Neural crest cell (in vitro differentiated cells): ENCODE results near the gene MBD6. TPM values are rescaled to one million over a fixed set of nuclear protein-coding genes. Genes with fewer than 3 reads are reported as not detected.
A peak's percentile ranks its signal among the peaks of the same experiment; 100 is the strongest.
"Not testable (repeated sequence)": the region's sequence is repeated elsewhere in the genome, so short reads cannot be mapped to it uniquely, and the experiment has no call there.

Source experiments
- DNase-seq: peaks from one replicate; pipeline ENCODE4 v3.0.0; 2021; ENCODE audit warnings: low read depth, mixed read lengths, low spot score
- H3K27ac Mint-ChIP-seq: one replicate; pipeline ENCODE4 v1.8.0; 2021; ENCODE audit warnings: mild to moderate bottlenecking, mixed read lengths; ENCODE audit not compliant: unreplicated experiment
- H3K27me3 Mint-ChIP-seq: 2 replicates; pipeline ENCODE4 v1.8.0; 2021; ENCODE audit warnings: low read depth, mild to moderate bottlenecking, mixed read lengths
- H3K36me3 Mint-ChIP-seq: 2 replicates; pipeline ENCODE4 v1.8.0; 2021; ENCODE audit warnings: low read depth, mild to moderate bottlenecking, mixed read lengths
- H3K4me1 Mint-ChIP-seq: 2 replicates; pipeline ENCODE4 v1.8.0; 2021; ENCODE audit warnings: mixed read lengths
- H3K4me3 Mint-ChIP-seq: one replicate; pipeline ENCODE4 v1.8.0; 2021; ENCODE audit warnings: mild to moderate bottlenecking, mixed read lengths
- H3K9me3 Mint-ChIP-seq: 2 replicates; pipeline ENCODE4 v1.8.0; 2021; ENCODE audit warnings: mixed read lengths
- total RNA-seq: library from RNA; stranded (reverse); gene quantifications from 2 replicates; pipeline ENCODE4 v1.2.1, GENCODE V29; 2021
- TF ChIP-seq, protein P1 (sequence below): fragments of 200-600 bp; sonication (generic); conservative IDR thresholded peaks from 2 replicates; pipeline ENCODE4 v1.5.0; 2021; ENCODE audit warnings: antibody characterized with exemption, mild to moderate bottlenecking

Gene MBD6
- total RNA-seq, 1 donor from 2014 or later = 90.4 TPM

DNA sequence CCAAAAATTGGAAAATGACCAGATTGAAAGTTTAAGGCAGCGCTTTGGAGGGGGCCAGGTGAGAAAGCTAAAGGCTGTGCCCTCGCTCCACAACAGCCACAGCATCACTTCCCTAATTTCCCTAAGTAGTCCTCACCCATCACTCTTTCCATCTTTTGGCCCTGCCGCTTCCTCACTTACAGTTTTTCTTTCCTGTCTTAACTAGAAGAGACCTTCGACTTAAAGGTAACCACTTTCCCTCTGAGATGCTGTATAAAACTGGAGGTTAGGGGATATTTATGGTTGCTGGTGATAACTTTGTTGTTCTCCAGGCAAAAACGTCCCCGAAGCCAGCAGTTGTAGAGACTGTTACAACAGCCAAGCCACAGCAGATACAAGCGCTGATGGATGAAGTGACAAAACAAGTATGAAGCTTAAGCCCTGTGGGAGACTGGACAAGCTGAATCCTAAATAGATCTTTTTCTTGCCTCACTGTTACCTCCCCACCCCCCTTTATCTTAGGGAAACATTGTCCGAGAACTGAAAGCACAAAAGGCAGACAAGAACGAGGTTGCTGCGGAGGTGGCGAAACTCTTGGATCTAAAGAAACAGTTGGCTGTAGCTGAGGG lies 6.6 kb upstream of the MBD6 start:
- Mint-ChIP-seq H3K4me3 (peak overlapping the region; percentile 59), H3K27me3 (peaks cover 4% of the 10 kb centered on the region), H3K27ac (peak overlapping the region; percentile 8), H3K4me1 (peaks cover 28% of the 10 kb centered on the region), H3K36me3 (peaks cover 28% of the 10 kb centered on the region), H3K9me3 (no peaks in the 10 kb centered on the region)
- no peak for DNase-seq
- TF ChIP-seq, protein P1, sequence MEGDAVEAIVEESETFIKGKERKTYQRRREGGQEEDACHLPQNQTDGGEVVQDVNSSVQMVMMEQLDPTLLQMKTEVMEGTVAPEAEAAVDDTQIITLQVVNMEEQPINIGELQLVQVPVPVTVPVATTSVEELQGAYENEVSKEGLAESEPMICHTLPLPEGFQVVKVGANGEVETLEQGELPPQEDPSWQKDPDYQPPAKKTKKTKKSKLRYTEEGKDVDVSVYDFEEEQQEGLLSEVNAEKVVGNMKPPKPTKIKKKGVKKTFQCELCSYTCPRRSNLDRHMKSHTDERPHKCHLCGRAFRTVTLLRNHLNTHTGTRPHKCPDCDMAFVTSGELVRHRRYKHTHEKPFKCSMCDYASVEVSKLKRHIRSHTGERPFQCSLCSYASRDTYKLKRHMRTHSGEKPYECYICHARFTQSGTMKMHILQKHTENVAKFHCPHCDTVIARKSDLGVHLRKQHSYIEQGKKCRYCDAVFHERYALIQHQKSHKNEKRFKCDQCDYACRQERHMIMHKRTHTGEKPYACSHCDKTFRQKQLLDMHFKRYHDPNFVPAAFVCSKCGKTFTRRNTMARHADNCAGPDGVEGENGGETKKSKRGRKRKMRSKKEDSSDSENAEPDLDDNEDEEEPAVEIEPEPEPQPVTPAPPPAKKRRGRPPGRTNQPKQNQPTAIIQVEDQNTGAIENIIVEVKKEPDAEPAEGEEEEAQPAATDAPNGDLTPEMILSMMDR = no peak

DNA sequence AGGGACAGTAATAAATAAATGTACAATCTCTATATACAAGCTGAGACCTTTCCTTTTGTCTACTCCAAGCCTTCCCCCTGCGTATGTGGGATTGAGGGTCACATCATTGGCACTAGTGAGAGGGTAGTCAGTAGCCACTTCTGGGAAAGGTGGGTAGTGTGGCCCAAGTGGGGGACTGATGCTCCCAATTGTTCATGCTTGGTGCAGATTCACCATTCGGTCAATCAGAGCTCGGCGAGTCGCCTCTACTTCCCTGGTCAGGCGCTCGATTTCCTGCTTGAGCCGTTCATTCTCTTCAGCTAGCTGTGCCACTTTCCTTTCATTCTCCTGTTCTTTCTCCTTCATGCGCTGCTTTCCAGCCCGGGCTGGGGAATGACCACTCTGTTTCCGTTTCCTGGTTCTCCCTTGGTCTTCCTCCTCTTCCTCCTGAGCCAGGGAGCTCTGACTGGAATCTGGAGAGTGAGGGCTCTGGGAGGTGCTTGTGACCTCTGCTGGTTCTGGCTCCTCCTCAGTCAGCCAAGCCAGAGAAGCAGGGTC lies 5.9 kb upstream of the MBD6 start:
- Mint-ChIP-seq H3K36me3 (peaks cover 28% of the 10 kb centered on the region), H3K27ac (peak overlapping the region; percentile 19), H3K27me3 (peaks cover 7% of the 10 kb centered on the region), H3K4me1 (peaks cover 34% of the 10 kb centered on the region), H3K4me3 (peak overlapping the region; percentile 59), H3K9me3 (no peaks in the 10 kb centered on the region)
- TF ChIP-seq, protein P1 = no peak
- DNase-seq = no peak

DNA sequence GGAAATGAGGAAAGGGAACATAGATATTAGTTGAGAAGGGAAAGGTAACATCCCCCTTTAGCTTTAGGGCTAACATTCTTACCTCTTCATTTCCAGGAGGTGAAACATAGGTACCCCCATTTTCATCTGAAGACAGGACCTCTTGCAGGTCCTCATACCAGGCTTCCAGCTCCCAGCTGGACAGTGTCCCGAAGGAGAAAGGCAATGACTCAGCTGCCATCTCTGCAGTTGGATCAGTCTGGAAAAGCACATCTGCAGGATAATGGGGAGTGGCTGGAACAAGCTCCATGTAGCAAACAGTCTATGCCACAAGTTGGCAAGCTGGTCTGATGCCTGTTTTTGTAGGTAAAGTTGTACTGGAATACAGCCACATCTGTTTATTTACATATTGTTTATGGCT lies 5.4 kb upstream of the MBD6 start:
- Mint-ChIP-seq H3K36me3 (peaks cover 26% of the 10 kb centered on the region), H3K27me3 (peaks cover 12% of the 10 kb centered on the region), H3K9me3 (no peaks in the 10 kb centered on the region), H3K27ac (no peak overlapping the region), H3K4me3 (peak overlapping the region; percentile 18), H3K4me1 (peaks cover 39% of the 10 kb centered on the region)
- TF ChIP-seq, protein P1 = no peak
- DNase-seq = no peak

DNA sequence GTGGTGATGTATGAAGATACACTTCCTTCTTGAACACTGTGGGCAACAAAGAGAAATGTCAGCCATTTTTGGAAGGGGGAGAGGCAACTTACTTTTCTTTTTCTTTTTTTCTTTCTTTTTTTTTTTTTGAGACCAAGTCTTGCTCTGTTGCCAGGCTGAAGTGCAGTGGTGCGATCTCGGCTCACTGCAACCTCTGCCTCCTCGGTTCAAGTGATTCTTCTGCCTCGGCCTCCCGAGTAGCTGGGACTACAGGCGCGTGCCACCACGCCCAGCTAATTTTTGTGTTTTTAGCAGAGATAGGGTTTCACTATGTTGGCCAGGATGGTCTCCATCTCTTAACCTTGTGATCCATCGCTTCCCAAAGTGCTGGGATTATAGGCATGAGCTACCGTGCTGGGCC lies 4.9 kb upstream of the MBD6 start:
- peaks cover 12% of the 10 kb centered on the region for H3K27me3 Mint-ChIP-seq
- H3K4me1 Mint-ChIP-seq = peaks cover 40% of the 10 kb centered on the region
- H3K27ac Mint-ChIP-seq, DNase-seq, H3K9me3 Mint-ChIP-seq: not testable (repeated sequence)
- H3K4me3 Mint-ChIP-seq = peak overlapping the region; percentile 18
- peaks cover 24% of the 10 kb centered on the region for H3K36me3 Mint-ChIP-seq

DNA sequence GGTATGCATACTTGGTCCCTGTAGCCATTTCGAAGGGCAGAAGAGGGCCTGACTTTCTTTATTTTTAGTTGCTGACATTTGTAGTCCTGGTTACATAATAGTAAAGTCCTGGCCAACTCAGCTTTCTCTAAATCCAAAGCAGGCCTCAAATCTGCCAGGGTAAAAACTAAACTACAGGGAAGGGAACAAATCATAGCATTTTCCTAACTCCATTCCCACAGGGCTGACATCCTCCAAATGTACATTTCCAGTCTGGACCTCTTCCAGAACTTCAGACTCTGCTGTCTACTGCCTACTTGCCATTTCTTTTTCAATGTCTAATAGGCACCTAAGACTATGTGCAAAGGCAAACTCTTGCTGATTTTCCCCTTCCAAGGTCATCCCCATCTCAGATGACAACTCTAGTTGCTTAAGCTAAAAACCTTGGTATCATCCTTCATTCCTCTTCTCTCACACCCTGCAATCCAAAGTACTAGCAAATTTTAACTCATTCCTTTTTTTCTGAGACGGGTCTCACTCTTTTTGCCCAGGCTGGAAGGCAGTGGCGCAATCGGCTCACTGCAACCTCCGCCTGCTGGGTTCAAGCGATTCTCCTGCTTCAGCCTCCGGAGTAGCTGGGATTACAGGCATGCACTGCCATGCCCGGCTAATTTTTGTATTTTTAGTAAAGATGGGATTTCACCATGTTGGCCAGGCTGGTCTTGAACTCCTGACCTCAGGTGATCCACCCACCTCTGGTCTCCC lies 4.3 kb upstream of the MBD6 start:
- TF ChIP-seq, protein P1 = no peak
- H3K27ac Mint-ChIP-seq = no peak overlapping the region
- peaks cover 43% of the 10 kb centered on the region for H3K4me1 Mint-ChIP-seq
- DNase-seq = no peak
- H3K27me3 Mint-ChIP-seq = peaks cover 14% of the 10 kb centered on the region
- peaks cover 19% of the 10 kb centered on the region for H3K36me3 Mint-ChIP-seq
- H3K9me3 Mint-ChIP-seq = no peaks in the 10 kb centered on the region
- peak overlapping the region; percentile 100 for H3K4me3 Mint-ChIP-seq
